DOHH2 (cell line): ENCODE data around the gene SRP68.
A peak's percentile ranks its signal among the peaks of the same experiment; 100 is the strongest.

Source experiments
- H3F3A ChIP-seq: fragments of 200-600 bp; sonication (generic), shearing (Covaris generic); 2 replicates; pipeline ENCODE4 v1.6.0; 2016; ENCODE audit warnings: antibody characterized with exemption, mild to moderate bottlenecking; ENCODE audit not compliant: control insufficient read depth, insufficient read depth
- H3K27ac ChIP-seq: fragments of 200-600 bp; sonication (generic); 2 replicates; pipeline ENCODE4 v1.5.1; 2014; ENCODE audit warnings: low read depth, mild to moderate bottlenecking, low read length, moderate library complexity
- H3K27me3 ChIP-seq: fragments of 200-600 bp; sonication (generic); 2 replicates; pipeline ENCODE4 v1.6.1; 2014; ENCODE audit warnings: mild to moderate bottlenecking, low read length, mixed read lengths; ENCODE audit not compliant: control insufficient read depth
- H3K36me3 ChIP-seq: fragments of 200-600 bp; sonication (generic); 2 replicates; pipeline ENCODE4 v1.6.1; 2014; ENCODE audit warnings: mild to moderate bottlenecking, low read length, moderate library complexity, mixed read lengths; ENCODE audit not compliant: control insufficient read depth
- H3K4me1 ChIP-seq: fragments of 200-600 bp; sonication (generic); 2 replicates; pipeline ENCODE4 v1.6.1; 2014; ENCODE audit warnings: mild to moderate bottlenecking, low read length, mixed read lengths; ENCODE audit not compliant: control insufficient read depth
- H3K4me2 ChIP-seq: fragments of 200-600 bp; sonication (generic); 2 replicates; pipeline ENCODE4 v1.6.0; 2014; ENCODE audit warnings: mild to moderate bottlenecking, low read length, moderate library complexity
- H3K4me3 ChIP-seq: fragments of 200-600 bp; sonication (generic); 2 replicates; pipeline ENCODE4 v1.5.1; 2014; ENCODE audit warnings: mild to moderate bottlenecking, low read length, mixed read lengths
- H3K79me2 ChIP-seq: fragments of 200-600 bp; sonication (generic); 2 replicates; pipeline ENCODE4 v1.6.1; 2014; ENCODE audit warnings: mild to moderate bottlenecking, low read length, mixed read lengths; ENCODE audit not compliant: control insufficient read depth
- H3K9me2 ChIP-seq: fragments of 200-600 bp; sonication (generic); replicated peaks from 2 replicates; pipeline ENCODE4 v1.6.1; 2014; ENCODE audit warnings: mild to moderate bottlenecking, low read length, mixed read lengths; ENCODE audit not compliant: control insufficient read depth
- H3K9me3 ChIP-seq: fragments of 200-600 bp; sonication (generic); 2 replicates; pipeline ENCODE4 v1.6.1; 2014; ENCODE audit warnings: antibody characterized with exemption, low read length, mixed read lengths; ENCODE audit not compliant: control insufficient read depth, insufficient read depth
- H4K20me1 ChIP-seq: fragments of 200-600 bp; sonication (generic); 2 replicates; pipeline ENCODE4 v1.6.0; 2014; ENCODE audit warnings: low read depth, mild to moderate bottlenecking, antibody characterized with exemption, low read length, moderate library complexity; ENCODE audit not compliant: control insufficient read depth, insufficient read depth
- CTCF ChIP-seq: fragments of 200-600 bp; sonication (generic); IDR thresholded peaks from one replicate; pipeline ENCODE4 v1.5.1; 2014; ENCODE audit warnings: antibody characterized with exemption, mild to moderate bottlenecking, low read depth, low read length; ENCODE audit not compliant: poor library complexity, severe bottlenecking
- EZH2phosphoT487 ChIP-seq: fragments of 200-600 bp; sonication (generic); IDR thresholded peaks from 2 replicates; pipeline ENCODE4 v1.6.1; 2017; ENCODE audit warnings: borderline replicate concordance, mild to moderate bottlenecking, antibody characterized with exemption, low read length, moderate library complexity, mixed read lengths

The SRP68 gene

GRCh38 chr17:76089680-76090516 lies 17.6 kb upstream of the SRP68 start:
- TF ChIP-seq EZH2phosphoT487 (no peak), CTCF (no peak)
- Histone ChIP-seq H3K4me1 (no peaks in the 10 kb centered on the region), H3K27me3 (no peaks in the 10 kb centered on the region), H3F3A (no peaks in the 10 kb centered on the region), H3K9me3 (no peaks in the 10 kb centered on the region), H3K9me2 (no peaks in the 10 kb centered on the region), H3K4me3 (no peak overlapping the region), H3K27ac (no peak overlapping the region), H3K4me2 (no peak overlapping the region), H3K79me2 (no peaks in the 10 kb centered on the region), H4K20me1 (no peaks in the 10 kb centered on the region), H3K36me3 (peaks cover 45% of the 10 kb centered on the region)

- H4K20me1 ChIP-seq = no peaks in the 10 kb centered on the region
These were observed 16.7 kb upstream of the SRP68 start for GRCh38 chr17:76088868-76089576.

GRCh38 chr17:76088041-76088867 lies 15.9 kb upstream of the SRP68 start:
- Histone ChIP-seq H3K27ac (no peak overlapping the region), H3K27me3 (no peaks in the 10 kb centered on the region), H3K9me2 (no peaks in the 10 kb centered on the region), H3F3A (no peaks in the 10 kb centered on the region), H3K4me1 (no peaks in the 10 kb centered on the region), H3K4me3 (no peak overlapping the region), H3K9me3 (no peaks in the 10 kb centered on the region), H3K36me3 (peaks cover 43% of the 10 kb centered on the region), H4K20me1 (no peaks in the 10 kb centered on the region), H3K79me2 (no peaks in the 10 kb centered on the region), H3K4me2 (no peak overlapping the region)
- TF ChIP-seq CTCF = peak; percentile 43
- no peak for TF ChIP-seq EZH2phosphoT487

More at GRCh38 chr17:76088868-76089576, 16.7 kb upstream of the SRP68 start:
- no peaks in the 10 kb centered on the region for H3K9me2 ChIP-seq
- TF ChIP-seq CTCF = no peak
- H3K27me3 ChIP-seq = no peaks in the 10 kb centered on the region
- no peak overlapping the region for H3K27ac ChIP-seq
- no peaks in the 10 kb centered on the region for H3F3A ChIP-seq
- H3K4me1 ChIP-seq = no peaks in the 10 kb centered on the region
- H3K79me2 ChIP-seq = no peaks in the 10 kb centered on the region
- H3K36me3 ChIP-seq = peaks cover 48% of the 10 kb centered on the region
- H3K4me3 ChIP-seq = no peak overlapping the region
- no peak overlapping the region for H3K4me2 ChIP-seq
- H3K9me3 ChIP-seq = no peaks in the 10 kb centered on the region
